Sigmoid colon (tissue), 7 donors: ENCODE results near the gene PDGFRB. TPM values are rescaled to one million over a fixed set of nuclear protein-coding genes. Genes with fewer than 3 reads are reported as not detected.

Experiments used
- DNase-seq: peaks from one replicate; pipeline ENCODE4 v3.0.0-alpha.2; 2019
- H3K27ac ChIP-seq, 4 donors: fragments of 200-600 bp; sonication (generic); one replicate each; pipeline ENCODE4 v1.5.1; 2016 to 2019; ENCODE audit warnings: mild to moderate bottlenecking in 1 of 4
- H3K27me3 ChIP-seq, 3 donors: fragments of 200-600 bp; sonication (generic); one replicate each; pipeline ENCODE4 v1.5.1; 2019; ENCODE audit warnings: mild to moderate bottlenecking in 1 of 3
- H3K36me3 ChIP-seq, 4 donors: fragments of 200-600 bp; sonication (generic); one replicate each; pipeline ENCODE4 v1.5.1; 2016 to 2019
- H3K4me1 ChIP-seq, 4 donors: fragments of 200-600 bp; sonication (generic); one replicate each; pipeline ENCODE4 v1.5.1; 2017 to 2019
- H3K4me3 ChIP-seq, 4 donors: fragments of 200-600 bp; sonication (generic); one replicate each; pipeline ENCODE4 v1.5.1; 2017 to 2019; ENCODE audit warnings: mild to moderate bottlenecking in 2 of 4, moderate library complexity in 1 of 4
- H3K9me3 ChIP-seq, 4 donors: fragments of 200-600 bp in 3 of 4; sonication (generic) in 3 of 4; one replicate each; pipeline versions ENCODE4 v1.5.1 to v1.6.1; 2013 to 2019
- CTCF ChIP-seq, 4 experiments: fragments of 450-650 bp in 3 of 4; fragments of 200-600 bp in 1 of 4; IDR thresholded peaks; one replicate each; pipeline ENCODE4 v1.5.1; 2016 to 2019; ENCODE audit warnings: antibody characterized with exemption in 4 of 4, mild to moderate bottlenecking in 3 of 4, moderate library complexity in 2 of 4
- EP300 ChIP-seq, 4 donors: sonication (generic); formaldehyde crosslinking; IDR thresholded peaks; one replicate each; pipeline ENCODE4 v1.6.1; 2017; ENCODE audit warnings: antibody characterized with exemption in 4 of 4
- POLR2A ChIP-seq, 2 donors: fragments of 450-650 bp; IDR thresholded peaks; one replicate each; pipeline ENCODE4 v1.6.1; 2016; ENCODE audit warnings: antibody characterized with exemption in 2 of 2, mild to moderate bottlenecking in 2 of 2, moderate library complexity in 2 of 2
- POLR2AphosphoS5 ChIP-seq, 4 donors: sonication (generic); formaldehyde crosslinking; IDR thresholded peaks; one replicate each; pipeline ENCODE4 v1.6.1; 2017; ENCODE audit warnings: antibody characterized with exemption in 4 of 4
- WGBS, 2 donors: extraction: QIAGEN DNeasy Blood & Tissue Kit; methylation state at CpG; one replicate each; pipeline ENCODE4 v1.1.7; 2013; 5-methylcytosine and 5-hydroxymethylcytosine counted together
- intact Hi-C: fragments of 100-400 bp; cut with DNase I; formaldehyde crosslinking; loops from one replicate; pipeline ENCODE4 v1.15.1; 2023
- polyA plus RNA-seq, 3 donors: library from polyadenylated mRNA; stranded (reverse); fragments of 200-250 nt; gene quantifications; one replicate each; pipeline ENCODE4 v1.2.3, GENCODE V29; 2013
- total RNA-seq, 4 donors: library from RNA; depleted of rRNA; stranded (reverse); fragments of >200 nt; gene quantifications; one replicate each; pipeline ENCODE4 v1.1.0, GENCODE V29; 2016
- donor health status: healthy with polysubstance abuse.
- donor health status: Bipolar disorder and iron deficiency.
- donor health status: healthy.

The PDGFRB gene
- total and polyA plus RNA-seq, 7 donors: 3.9 to 104 (median 54.9) TPM

- Histone ChIP-seq H3K4me3 (no peak overlapping the region), H3K4me1 (peaks cover 0 to 42% (median 28%) of the 10 kb centered on the region in 4 donors), H3K36me3 (peaks cover 0 to 7% (median 0%) of the 10 kb centered on the region in 4 donors), H3K27me3 (no peaks in the 10 kb centered on the region), H3K27ac (peak overlapping the region; percentile 84 to 92 (median 87)), H3K9me3 (no peaks in the 10 kb centered on the region)
- intact Hi-C loops: loop anchor here (5.0 kb wide), 1 partner anchor 280 kb away; no protein-coding TSS in a partner anchor
- no peak for DNase-seq
- no peak for TF ChIP-seq POLR2A (IDR thresholded peaks at IDR 0.05)
- no peak for TF ChIP-seq CTCF (IDR thresholded peaks at IDR 0.05)
- TF ChIP-seq EP300 (IDR thresholded peaks at IDR 0.05): no peak
- TF ChIP-seq POLR2AphosphoS5 (IDR thresholded peaks at IDR 0.05): no peak
- WGBS, 2 donors: 82 to 88% methylated on average over 3 of the region's 3 CpGs
Measured at GRCh38 chr5:150157168-150157567, 1.5 kb upstream of the PDGFRB start.

- intact Hi-C loops: loop anchor here (5.0 kb wide), 1 partner anchor 281 kb away; no protein-coding TSS in a partner anchor
- Histone ChIP-seq H3K4me3 (peak overlapping the region in 2 of 4 donors; percentile 57 to 61), H3K27me3 (no peaks in the 10 kb centered on the region), H3K27ac (peak overlapping the region; percentile 84 to 92 (median 87)), H3K36me3 (peaks cover 0 to 7% (median 0%) of the 10 kb centered on the region in 4 donors), H3K4me1 (peaks cover 0 to 44% (median 29%) of the 10 kb centered on the region in 4 donors), H3K9me3 (no peaks in the 10 kb centered on the region)
- TF ChIP-seq EP300 (IDR thresholded peaks at IDR 0.05) (no peak), POLR2AphosphoS5 (IDR thresholded peaks at IDR 0.05) (no peak), POLR2A (IDR thresholded peaks at IDR 0.05) (no peak), CTCF (IDR thresholded peaks at IDR 0.05) (no peak)
- 86 to 89% methylated on average over 4 of the region's 4 CpGs for WGBS, 2 donors
- DNase-seq: no peak
Measured at GRCh38 chr5:150156540-150156939, 895 bp upstream of the PDGFRB start.

- H3K36me3 ChIP-seq: peaks cover 0 to 7% (median 0%) of the 10 kb centered on the region in 4 donors
- H3K4me1 ChIP-seq: peaks cover 0 to 49% (median 29%) of the 10 kb centered on the region in 4 donors
- H3K27ac ChIP-seq: peak overlapping the region; percentile 84 to 92 (median 87)
- no peaks in the 10 kb centered on the region for H3K9me3 ChIP-seq
- peak overlapping the region; percentile 54 to 61 (median 57) for H3K4me3 ChIP-seq
- DNase-seq: no peak
- H3K27me3 ChIP-seq: no peaks in the 10 kb centered on the region
- 23 to 74% methylated on average over 9 of the region's 9 CpGs for WGBS, 2 donors
- intact Hi-C loops: loop anchor here (5.0 kb wide), 1 partner anchor 281 kb away; no protein-coding TSS in a partner anchor
- TF ChIP-seq POLR2AphosphoS5 (IDR thresholded peaks at IDR 0.05): no peak
- TF ChIP-seq POLR2A (IDR thresholded peaks at IDR 0.05): no peak
- no peak for TF ChIP-seq CTCF (IDR thresholded peaks at IDR 0.05)
- no peak for TF ChIP-seq EP300 (IDR thresholded peaks at IDR 0.05)
Measured at GRCh38 chr5:150156027-150156368, 353 bp upstream of the PDGFRB start.

- Histone ChIP-seq H3K36me3 (peaks cover 0 to 7% (median 0%) of the 10 kb centered on the region in 4 donors), H3K27ac (peak overlapping the region; percentile 84 to 92 (median 87)), H3K9me3 (no peaks in the 10 kb centered on the region), H3K4me3 (peak overlapping the region; percentile 54 to 61 (median 57)), H3K4me1 (peaks cover 0 to 54% (median 29%) of the 10 kb centered on the region in 4 donors), H3K27me3 (no peaks in the 10 kb centered on the region)
- no peak for DNase-seq
- intact Hi-C loops: loop anchor here (5.0 kb wide), 1 partner anchor 283 kb away; no protein-coding TSS in a partner anchor
- TF ChIP-seq EP300 (IDR thresholded peaks at IDR 0.05) (no peak), CTCF (IDR thresholded peaks at IDR 0.05) (no peak), POLR2AphosphoS5 (IDR thresholded peaks at IDR 0.05) (no peak), POLR2A (IDR thresholded peaks at IDR 0.05) (no peak)
- 72 to 78% methylated on average over 7 of the region's 7 CpGs for WGBS, 2 donors
Measured at GRCh38 chr5:150154618-150155128, 972 bp downstream of the PDGFRB start.
